DND-41 (cell line): Measurements from ENCODE around the gene NUDCD3.

Source experiments
- EZH2 ChIP-seq: IDR thresholded peaks from 3 replicates; pipeline ENCODE4 v1.6.1; 2012; ENCODE audit warnings: borderline replicate concordance, low read depth, mild to moderate bottlenecking, moderate library complexity, low read length, inconsistent platforms; ENCODE audit not compliant: severe bottlenecking
- TF ChIP-seq, protein P1 (sequence below): IDR thresholded peaks from 2 replicates; pipeline ENCODE4 v1.5.1; 2012; ENCODE audit warnings: borderline replicate concordance, low read length, moderate library complexity, mild to moderate bottlenecking; ENCODE audit not compliant: poor library complexity, severe bottlenecking; ENCODE audit errors: extremely low read depth

DNA sequence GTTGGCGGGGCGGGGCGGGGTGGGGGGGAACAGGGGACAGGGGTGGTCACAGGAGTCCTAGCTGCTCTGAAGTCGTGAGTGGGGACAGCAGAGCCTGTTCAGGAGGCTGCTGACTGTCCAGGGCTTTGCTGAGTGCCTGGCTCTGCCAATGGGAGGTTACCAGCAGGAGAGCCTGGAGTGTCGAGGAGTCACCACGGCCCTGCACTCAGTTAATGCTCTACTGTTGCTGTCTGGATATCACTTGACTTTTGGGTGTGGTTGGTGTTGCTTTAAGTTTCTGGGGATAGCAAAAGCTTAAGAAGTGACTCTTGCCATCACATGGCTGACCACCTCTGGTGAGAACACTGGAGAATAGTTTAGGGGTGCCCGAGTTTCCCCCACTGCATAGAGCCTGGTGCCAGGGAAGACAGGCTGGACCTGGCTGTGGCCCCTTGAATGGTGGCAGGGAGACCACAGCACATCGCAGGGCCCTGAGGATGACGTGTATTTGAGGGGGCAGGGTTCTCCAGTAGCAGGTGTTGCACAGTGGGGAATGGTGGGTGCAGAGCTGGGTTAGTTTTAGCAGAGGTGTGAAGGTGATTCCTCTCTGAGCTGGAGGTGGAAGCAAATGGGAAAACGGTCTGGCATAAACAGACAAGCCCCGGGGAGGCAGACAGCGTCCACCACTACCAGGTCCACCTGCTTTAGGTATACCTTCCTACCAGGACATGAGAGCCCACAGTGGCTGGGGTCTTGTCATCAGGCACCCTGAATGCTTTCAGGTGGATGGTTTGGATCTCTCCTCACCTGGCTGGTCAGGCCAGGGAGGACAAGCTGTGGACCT is 110.9 kb downstream of the NUDCD3 start:
- TF ChIP-seq, protein P1, sequence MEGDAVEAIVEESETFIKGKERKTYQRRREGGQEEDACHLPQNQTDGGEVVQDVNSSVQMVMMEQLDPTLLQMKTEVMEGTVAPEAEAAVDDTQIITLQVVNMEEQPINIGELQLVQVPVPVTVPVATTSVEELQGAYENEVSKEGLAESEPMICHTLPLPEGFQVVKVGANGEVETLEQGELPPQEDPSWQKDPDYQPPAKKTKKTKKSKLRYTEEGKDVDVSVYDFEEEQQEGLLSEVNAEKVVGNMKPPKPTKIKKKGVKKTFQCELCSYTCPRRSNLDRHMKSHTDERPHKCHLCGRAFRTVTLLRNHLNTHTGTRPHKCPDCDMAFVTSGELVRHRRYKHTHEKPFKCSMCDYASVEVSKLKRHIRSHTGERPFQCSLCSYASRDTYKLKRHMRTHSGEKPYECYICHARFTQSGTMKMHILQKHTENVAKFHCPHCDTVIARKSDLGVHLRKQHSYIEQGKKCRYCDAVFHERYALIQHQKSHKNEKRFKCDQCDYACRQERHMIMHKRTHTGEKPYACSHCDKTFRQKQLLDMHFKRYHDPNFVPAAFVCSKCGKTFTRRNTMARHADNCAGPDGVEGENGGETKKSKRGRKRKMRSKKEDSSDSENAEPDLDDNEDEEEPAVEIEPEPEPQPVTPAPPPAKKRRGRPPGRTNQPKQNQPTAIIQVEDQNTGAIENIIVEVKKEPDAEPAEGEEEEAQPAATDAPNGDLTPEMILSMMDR = no peak
- no peak for TF ChIP-seq EZH2
